HG02571 (cell line): ENCODE results near the gene PWWP2A.
"Not testable (repeated sequence)": the region's sequence is repeated elsewhere in the genome, so short reads cannot be mapped to it uniquely, and the experiment has no call there.

Source experiments
- ATAC-seq: cut with Tn5 transposase; IDR thresholded peaks from one replicate; pipeline ENCODE4 v1.9.1; 2021; ENCODE audit warnings: mild to moderate bottlenecking, moderate library complexity; ENCODE audit not compliant: unreplicated experiment

PWWP2A gene

GRCh38 chr5:160119142-160119904 lies at the start of gene PWWP2A:
PWWP2A (minus strand) TSS chr5:160119450; CDS start chr5:160119388, 62 bp downstream.
- ATAC-seq: peak; percentile 91

- ATAC-seq: no peak
Measured at GRCh38 chr5:160167624-160168165, 48.4 kb upstream of the PWWP2A start.

GRCh38 chr5:160166973-160167623 lies 47.8 kb upstream of the PWWP2A start:
- no peak for ATAC-seq

- ATAC-seq: no peak
Measured at GRCh38 chr5:160166069-160166972, 47.1 kb upstream of the PWWP2A start.

- no peak for ATAC-seq
Measured at GRCh38 chr5:160165137-160166068, 46.2 kb upstream of the PWWP2A start.

- ATAC-seq: no peak
Measured at GRCh38 chr5:160162910-160163309, 43.7 kb upstream of the PWWP2A start.

- no peak for ATAC-seq
Measured at GRCh38 chr5:160161626-160162025, 42.4 kb upstream of the PWWP2A start.

- not testable (repeated sequence) for ATAC-seq
Measured at GRCh38 chr5:160160875-160161274, 41.6 kb upstream of the PWWP2A start.

- peak; percentile 68 for ATAC-seq
Measured at GRCh38 chr5:160159991-160160792, 40.9 kb upstream of the PWWP2A start.

- ATAC-seq: no peak
Measured at GRCh38 chr5:160158087-160158486, 38.8 kb upstream of the PWWP2A start.

GRCh38 chr5:160155017-160155750 lies 35.9 kb upstream of the PWWP2A start:
- ATAC-seq: no peak

- ATAC-seq: no peak
Measured at GRCh38 chr5:160152901-160153300, 33.7 kb upstream of the PWWP2A start.

- peak; percentile 80 for ATAC-seq
Measured at GRCh38 chr5:160152287-160152686, 33.0 kb upstream of the PWWP2A start.

- ATAC-seq: no peak
Measured at GRCh38 chr5:160151017-160151416, 31.8 kb upstream of the PWWP2A start.

GRCh38 chr5:160150381-160150780 lies 31.1 kb upstream of the PWWP2A start:
- no peak for ATAC-seq

GRCh38 chr5:160144436-160144835 lies 25.2 kb upstream of the PWWP2A start:
- ATAC-seq: not testable (repeated sequence)

- ATAC-seq: no peak
Measured at GRCh38 chr5:160134332-160134731, 15.1 kb upstream of the PWWP2A start.

- ATAC-seq: no peak
Measured at GRCh38 chr5:160133918-160134304, 14.7 kb upstream of the PWWP2A start.
